Uterus (tissue), 2 donors: Measurements from ENCODE around the gene TSKS.

Experiments
- POLR2A ChIP-seq, 2 donors: fragments of 450-650 bp; IDR thresholded peaks; one replicate each; pipeline ENCODE4 v1.6.1; 2016; ENCODE audit warnings: antibody characterized with exemption in 2 of 2, mild to moderate bottlenecking in 1 of 2, moderate library complexity in 1 of 2
- TF ChIP-seq, protein P1 (sequence below), 4 experiments: fragments of 200-600 bp in 2 of 4; fragments of 450-650 bp in 2 of 4; sonication (generic) in 2 of 4; IDR thresholded peaks; one replicate each; pipeline ENCODE4 v1.5.1; 2016 to 2019; ENCODE audit warnings: antibody characterized with exemption in 4 of 4, mild to moderate bottlenecking in 2 of 4, moderate library complexity in 1 of 4

DNA sequence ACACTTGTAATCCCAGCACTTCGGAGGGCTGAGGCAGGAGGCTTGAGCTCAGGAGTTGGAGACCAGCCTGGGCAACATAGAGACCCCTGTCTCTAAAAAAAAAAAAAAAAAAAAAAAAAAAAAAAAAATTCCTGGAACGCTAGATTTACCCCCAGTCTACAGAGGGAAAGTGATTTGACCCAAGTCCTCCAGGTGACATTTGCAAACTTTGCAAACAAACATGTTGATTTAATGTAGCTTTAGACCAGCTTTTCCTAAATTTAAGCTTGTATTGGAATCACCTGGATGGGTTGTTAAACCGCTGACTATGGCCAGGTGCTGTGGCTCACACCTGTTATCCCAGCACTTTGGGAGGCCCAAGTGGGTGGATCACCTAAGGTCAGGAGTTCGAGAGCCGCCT, 63.7 kb downstream of the TSKS start:
- TF ChIP-seq, protein P1, sequence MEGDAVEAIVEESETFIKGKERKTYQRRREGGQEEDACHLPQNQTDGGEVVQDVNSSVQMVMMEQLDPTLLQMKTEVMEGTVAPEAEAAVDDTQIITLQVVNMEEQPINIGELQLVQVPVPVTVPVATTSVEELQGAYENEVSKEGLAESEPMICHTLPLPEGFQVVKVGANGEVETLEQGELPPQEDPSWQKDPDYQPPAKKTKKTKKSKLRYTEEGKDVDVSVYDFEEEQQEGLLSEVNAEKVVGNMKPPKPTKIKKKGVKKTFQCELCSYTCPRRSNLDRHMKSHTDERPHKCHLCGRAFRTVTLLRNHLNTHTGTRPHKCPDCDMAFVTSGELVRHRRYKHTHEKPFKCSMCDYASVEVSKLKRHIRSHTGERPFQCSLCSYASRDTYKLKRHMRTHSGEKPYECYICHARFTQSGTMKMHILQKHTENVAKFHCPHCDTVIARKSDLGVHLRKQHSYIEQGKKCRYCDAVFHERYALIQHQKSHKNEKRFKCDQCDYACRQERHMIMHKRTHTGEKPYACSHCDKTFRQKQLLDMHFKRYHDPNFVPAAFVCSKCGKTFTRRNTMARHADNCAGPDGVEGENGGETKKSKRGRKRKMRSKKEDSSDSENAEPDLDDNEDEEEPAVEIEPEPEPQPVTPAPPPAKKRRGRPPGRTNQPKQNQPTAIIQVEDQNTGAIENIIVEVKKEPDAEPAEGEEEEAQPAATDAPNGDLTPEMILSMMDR (IDR thresholded peaks at IDR 0.05): no peak
- TF ChIP-seq POLR2A (IDR thresholded peaks at IDR 0.05): no peak
